Measurements from ENCODE around the gene CHD2. TPM values are rescaled to one million over a fixed set of nuclear protein-coding genes. Genes with fewer than 3 reads are reported as not detected.
"Not testable (repeated sequence)": the region's sequence is repeated elsewhere in the genome, so short reads cannot be mapped to it uniquely, and the experiment has no call there.

CHD2 gene
- total RNA-seq, 1 donor from 2014 or later, result 54.2 TPM

DNA sequence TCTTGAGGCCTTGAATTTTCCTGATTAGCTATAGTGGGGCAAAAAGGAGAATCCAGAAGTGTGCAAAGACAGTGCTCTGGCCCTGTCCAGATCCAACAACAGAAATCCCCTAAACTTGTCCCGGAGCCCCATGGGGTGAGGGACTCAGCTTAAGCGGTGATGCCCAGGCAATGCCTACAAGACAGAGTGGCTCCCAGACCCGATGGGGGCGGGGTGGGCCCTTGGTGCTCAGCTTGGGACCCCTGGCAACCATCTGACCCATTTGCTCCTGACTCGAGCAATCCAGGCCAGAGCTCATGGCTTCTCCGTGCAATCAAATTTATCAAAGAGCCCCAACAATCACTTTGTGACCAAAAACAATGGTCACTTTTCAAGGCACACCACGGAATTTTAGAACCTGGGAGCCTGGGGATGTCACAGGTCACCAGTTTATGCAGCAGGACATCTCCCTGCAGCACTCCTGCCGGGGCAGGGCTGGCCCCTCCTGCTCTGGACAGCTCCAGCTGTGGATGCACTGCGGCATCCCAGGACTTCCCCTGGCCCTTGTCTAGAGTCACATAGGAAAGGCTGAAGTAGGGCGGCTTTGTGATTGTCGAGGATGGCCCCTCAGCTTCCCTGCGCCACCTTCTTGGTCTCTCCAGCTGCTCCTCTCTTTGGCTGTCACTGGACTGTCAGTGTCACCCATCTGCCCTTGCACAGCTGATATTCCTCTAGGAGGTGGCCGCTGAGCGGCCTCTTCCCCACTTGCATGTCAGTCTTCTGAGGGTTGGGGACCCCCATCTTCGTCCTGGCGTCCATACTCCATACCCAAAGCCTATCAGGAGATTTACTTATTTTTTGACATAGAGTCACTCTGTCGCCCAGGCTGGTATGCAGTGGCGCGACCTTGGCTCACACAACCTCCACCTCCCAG lies 160.5 kb downstream of the CHD2 start:
- DNase-seq (ENCODE audit: low read depth), result no peak
- no peak overlapping the region for H3K4me3 ChIP-seq (ENCODE audit: low read depth, low read length)
- TF ChIP-seq, protein P1, sequence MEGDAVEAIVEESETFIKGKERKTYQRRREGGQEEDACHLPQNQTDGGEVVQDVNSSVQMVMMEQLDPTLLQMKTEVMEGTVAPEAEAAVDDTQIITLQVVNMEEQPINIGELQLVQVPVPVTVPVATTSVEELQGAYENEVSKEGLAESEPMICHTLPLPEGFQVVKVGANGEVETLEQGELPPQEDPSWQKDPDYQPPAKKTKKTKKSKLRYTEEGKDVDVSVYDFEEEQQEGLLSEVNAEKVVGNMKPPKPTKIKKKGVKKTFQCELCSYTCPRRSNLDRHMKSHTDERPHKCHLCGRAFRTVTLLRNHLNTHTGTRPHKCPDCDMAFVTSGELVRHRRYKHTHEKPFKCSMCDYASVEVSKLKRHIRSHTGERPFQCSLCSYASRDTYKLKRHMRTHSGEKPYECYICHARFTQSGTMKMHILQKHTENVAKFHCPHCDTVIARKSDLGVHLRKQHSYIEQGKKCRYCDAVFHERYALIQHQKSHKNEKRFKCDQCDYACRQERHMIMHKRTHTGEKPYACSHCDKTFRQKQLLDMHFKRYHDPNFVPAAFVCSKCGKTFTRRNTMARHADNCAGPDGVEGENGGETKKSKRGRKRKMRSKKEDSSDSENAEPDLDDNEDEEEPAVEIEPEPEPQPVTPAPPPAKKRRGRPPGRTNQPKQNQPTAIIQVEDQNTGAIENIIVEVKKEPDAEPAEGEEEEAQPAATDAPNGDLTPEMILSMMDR (IDR thresholded peaks at IDR 0.05; ENCODE audit: insufficient read depth, low read length, poor library complexity, severe bottlenecking), result no peak

DNA sequence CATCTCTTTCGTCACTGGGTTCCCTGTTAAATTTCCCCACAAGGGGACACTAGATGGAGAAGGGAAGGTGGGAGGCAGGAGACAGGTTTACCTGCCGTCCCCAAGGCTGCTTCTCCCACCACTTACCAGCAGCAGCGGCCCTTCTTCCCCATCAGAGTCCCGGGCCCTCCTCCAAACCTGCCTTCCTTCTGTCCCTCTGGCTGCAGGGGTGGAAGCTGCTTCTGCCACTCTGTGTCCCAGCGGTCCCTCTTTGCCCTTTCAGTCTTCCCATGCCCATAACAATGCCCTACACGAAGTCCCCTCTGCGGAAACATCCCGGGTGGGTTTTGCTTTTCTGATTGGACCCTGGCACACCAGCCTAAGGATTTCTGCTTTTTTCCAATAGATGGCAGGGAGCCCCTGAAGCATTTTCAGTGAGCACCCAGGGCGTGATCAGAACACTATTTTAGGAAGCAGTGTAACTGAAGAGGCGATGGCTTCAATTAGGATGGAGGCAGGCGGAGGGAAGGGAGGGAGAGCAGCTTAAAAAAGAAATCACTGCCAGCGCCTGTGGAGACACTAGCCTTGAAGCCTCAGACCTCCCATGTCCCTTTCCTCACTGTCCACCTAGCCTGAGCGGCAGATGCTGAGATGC lies 162.6 kb downstream of the CHD2 start:
- H3K27me3 ChIP-seq (ENCODE audit: control insufficient read depth, insufficient read depth, low read length), result peaks cover 14% of the 10 kb centered on the region
- not testable (repeated sequence) for DNase-seq (ENCODE audit: low read depth); H3K36me3 ChIP-seq (ENCODE audit: control insufficient read depth, insufficient read depth, low read length); H3K4me3 ChIP-seq (ENCODE audit: low read depth, low read length)

More for the DNA sequence above, 160.5 kb downstream of the CHD2 start:
- Histone ChIP-seq H3K36me3 (ENCODE audit: control insufficient read depth, insufficient read depth, low read length) (no peaks in the 10 kb centered on the region), H3K27me3 (ENCODE audit: control insufficient read depth, insufficient read depth, low read length) (peaks cover 17% of the 10 kb centered on the region)

DNA sequence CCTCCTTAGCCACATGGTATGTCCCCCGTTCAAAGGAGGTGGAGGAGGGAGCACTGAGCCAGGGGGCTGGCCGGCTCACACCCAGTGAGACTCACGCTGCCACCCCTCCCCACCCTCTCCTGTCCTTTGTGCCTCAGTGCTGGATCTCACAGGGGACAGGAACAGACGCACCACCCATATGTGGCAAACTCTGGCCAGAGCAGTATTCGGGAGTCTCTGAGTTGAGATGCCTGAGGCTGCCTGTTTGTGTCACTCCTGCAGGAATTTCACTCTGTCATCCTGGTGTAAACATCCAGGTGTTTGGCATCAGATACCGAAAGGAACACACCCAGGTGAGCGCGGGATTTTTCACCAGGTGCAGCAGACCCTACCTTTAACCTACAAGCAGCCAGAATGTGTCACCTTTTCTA lies 163.1 kb downstream of the CHD2 start:
- Histone ChIP-seq H3K36me3 (ENCODE audit: control insufficient read depth, insufficient read depth, low read length) (no peaks in the 10 kb centered on the region), H3K4me3 (ENCODE audit: low read depth, low read length) (no peak overlapping the region), H3K27me3 (ENCODE audit: control insufficient read depth, insufficient read depth, low read length) (peaks cover 14% of the 10 kb centered on the region)
- no peak for DNase-seq (ENCODE audit: low read depth)
- TF ChIP-seq, protein P1 (IDR thresholded peaks at IDR 0.05; ENCODE audit: insufficient read depth, low read length, poor library complexity, severe bottlenecking), result no peak

DNA sequence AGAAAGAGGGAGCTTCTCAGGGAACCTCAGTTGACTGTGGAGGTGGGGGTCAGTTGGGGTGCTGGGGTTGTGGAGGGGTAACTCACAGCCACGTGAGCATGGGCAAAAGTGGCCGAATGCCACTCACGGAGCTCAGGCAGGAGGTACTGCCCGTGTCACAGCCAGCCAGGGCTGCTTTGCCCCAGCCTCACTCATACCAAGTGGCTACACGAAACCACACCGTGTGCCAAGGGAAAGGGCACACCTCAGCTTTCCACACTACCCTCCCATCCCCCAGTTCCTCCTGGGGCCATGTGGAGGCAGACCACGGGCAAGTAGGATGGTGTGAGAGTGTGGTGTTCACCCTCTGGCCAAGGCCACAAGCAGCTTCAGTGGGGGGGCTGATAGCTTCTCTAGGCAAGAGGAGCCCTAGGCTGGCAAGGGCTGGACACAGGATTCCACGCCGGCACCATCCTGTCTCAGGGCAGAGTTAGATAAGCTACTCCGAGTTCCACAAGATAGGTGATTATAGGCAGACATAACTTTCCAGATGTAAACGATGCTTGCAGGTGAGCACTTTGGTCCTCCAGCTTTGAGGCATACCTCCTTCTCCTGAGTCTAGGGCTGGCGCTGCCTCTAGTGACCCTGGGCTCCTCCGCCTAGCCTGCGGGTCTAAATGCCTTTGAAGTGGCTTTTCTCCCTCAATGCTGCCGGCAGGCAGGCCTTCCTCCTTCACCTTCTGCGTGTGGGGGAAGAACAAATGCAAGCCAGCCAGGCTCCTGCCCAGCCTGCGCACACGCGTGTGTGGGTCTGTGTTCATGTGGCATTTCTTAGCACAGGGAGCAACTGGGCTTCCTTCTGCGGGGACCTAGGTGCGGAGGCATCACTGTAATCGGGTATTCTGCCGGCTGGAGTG lies 163.9 kb downstream of the CHD2 start:
- TF ChIP-seq, protein P1 (IDR thresholded peaks at IDR 0.05; ENCODE audit: insufficient read depth, low read length, poor library complexity, severe bottlenecking), result no peak
- H3K27me3 ChIP-seq (ENCODE audit: control insufficient read depth, insufficient read depth, low read length), result peaks cover 9% of the 10 kb centered on the region
- no peaks in the 10 kb centered on the region for H3K36me3 ChIP-seq (ENCODE audit: control insufficient read depth, insufficient read depth, low read length)
- no peak overlapping the region for H3K4me3 ChIP-seq (ENCODE audit: low read depth, low read length)
- no peak for DNase-seq (ENCODE audit: low read depth)

DNA sequence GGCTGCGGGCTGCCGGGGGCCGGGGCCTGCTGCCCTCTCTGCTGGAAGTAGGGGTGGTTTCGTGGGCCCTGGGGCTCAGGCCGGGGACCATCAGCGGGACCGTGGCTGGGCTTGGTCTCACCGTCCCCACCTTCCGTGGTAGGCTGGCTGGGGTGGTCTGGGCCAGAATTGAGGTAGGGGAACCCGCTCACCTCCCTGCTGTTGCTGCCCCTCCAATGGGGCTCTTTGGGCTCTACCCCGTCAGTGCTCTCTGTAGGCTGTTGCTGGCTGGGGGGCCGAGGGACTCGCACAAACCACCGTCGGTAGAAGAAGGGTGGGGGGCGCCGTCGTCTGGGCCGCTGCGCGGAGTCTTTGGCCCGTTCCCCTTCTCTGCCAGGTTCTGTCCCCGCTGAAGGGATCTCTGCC lies 165.5 kb downstream of the CHD2 start:
- no peak overlapping the region for H3K4me3 ChIP-seq (ENCODE audit: low read depth, low read length)
- peaks cover 9% of the 10 kb centered on the region for H3K27me3 ChIP-seq (ENCODE audit: control insufficient read depth, insufficient read depth, low read length)
- no peaks in the 10 kb centered on the region for H3K36me3 ChIP-seq (ENCODE audit: control insufficient read depth, insufficient read depth, low read length)

More for the DNA sequence above, 165.5 kb downstream of the CHD2 start:
- TF ChIP-seq, protein P1 (IDR thresholded peaks at IDR 0.05; ENCODE audit: insufficient read depth, low read length, poor library complexity, severe bottlenecking), result no peak
- DNase-seq (ENCODE audit: low read depth), result no peak

Data from kidney epithelial cell (primary cell).